ENCODE measurements around the gene INPP4B.
"Not testable (repeated sequence)": the region's sequence is repeated elsewhere in the genome, so short reads cannot be mapped to it uniquely, and the experiment has no call there.

Gene INPP4B

GRCh38 chr4:142402156-142402555 lies 443.9 kb downstream of the INPP4B start:
- Histone ChIP-seq H3K9ac (ENCODE audit: low read length) (no peak overlapping the region), H3K9me2 (ENCODE audit: low read depth, low read length) (no peaks in the 10 kb centered on the region), H3K4me2 (ENCODE audit: low read length) (no peak overlapping the region), H3K4me1 (ENCODE audit: insufficient read depth, low read length, severe bottlenecking) (no peaks in the 10 kb centered on the region), H3K27me3 (ENCODE audit: insufficient read depth, low read length) (no peaks in the 10 kb centered on the region), H3K4me3 (ENCODE audit: low read depth, low read length, poor library complexity, severe bottlenecking) (no peak overlapping the region), H3K36me3 (ENCODE audit: insufficient read depth, low read length) (no peaks in the 10 kb centered on the region), H4K20me1 (ENCODE audit: insufficient read depth, low read length) (no peaks in the 10 kb centered on the region), H3K79me2 (ENCODE audit: insufficient read depth, low read length) (no peaks in the 10 kb centered on the region), H3K27ac (ENCODE audit: low read depth, low read length, poor library complexity, severe bottlenecking) (no peak overlapping the region), H2AFZ (ENCODE audit: low read length) (no peak overlapping the region), H3K9me3 (ENCODE audit: low read length) (no peaks in the 10 kb centered on the region), H3F3A (ENCODE audit: insufficient read depth, low read length) (no peaks in the 10 kb centered on the region)
- TF ChIP-seq, protein P1, sequence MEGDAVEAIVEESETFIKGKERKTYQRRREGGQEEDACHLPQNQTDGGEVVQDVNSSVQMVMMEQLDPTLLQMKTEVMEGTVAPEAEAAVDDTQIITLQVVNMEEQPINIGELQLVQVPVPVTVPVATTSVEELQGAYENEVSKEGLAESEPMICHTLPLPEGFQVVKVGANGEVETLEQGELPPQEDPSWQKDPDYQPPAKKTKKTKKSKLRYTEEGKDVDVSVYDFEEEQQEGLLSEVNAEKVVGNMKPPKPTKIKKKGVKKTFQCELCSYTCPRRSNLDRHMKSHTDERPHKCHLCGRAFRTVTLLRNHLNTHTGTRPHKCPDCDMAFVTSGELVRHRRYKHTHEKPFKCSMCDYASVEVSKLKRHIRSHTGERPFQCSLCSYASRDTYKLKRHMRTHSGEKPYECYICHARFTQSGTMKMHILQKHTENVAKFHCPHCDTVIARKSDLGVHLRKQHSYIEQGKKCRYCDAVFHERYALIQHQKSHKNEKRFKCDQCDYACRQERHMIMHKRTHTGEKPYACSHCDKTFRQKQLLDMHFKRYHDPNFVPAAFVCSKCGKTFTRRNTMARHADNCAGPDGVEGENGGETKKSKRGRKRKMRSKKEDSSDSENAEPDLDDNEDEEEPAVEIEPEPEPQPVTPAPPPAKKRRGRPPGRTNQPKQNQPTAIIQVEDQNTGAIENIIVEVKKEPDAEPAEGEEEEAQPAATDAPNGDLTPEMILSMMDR (IDR thresholded peaks at IDR 0.05; ENCODE audit: low read length) = no peak
- TF ChIP-seq EZH2 (IDR thresholded peaks at IDR 0.05; ENCODE audit: borderline replicate concordance, low read length) = no peak

DNA sequence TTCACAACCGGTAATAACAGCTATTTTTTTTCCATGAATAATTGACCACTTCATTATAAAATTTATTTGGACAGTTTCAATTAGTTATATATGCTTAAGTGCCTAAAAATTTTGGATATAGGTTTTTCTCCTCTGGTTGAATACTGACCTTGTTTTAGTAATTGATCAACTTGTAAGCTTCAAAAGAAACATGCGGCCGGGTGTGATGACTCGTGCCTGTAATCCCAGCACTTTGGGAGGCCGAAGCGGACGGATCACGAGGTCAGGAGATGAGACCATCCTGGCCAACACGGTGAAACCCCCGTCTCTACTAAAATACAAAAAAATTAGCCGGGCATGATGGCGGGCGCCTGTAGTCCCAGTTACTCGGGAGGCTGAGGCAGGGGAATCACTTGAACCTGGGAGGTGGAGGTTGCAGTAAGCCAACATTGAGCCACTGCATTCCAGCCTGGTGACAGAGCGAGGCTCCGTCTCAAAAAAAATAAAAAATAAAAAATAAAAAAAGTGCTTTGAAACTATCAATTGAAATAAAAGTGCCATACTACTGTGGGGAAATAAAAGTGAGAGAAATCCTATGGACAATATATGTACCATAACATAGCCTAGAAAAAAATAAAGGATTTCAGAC lies 448.6 kb downstream of the INPP4B start:
- not testable (repeated sequence) for H3K36me3 ChIP-seq (ENCODE audit: insufficient read depth, low read length); H3K9me3 ChIP-seq (ENCODE audit: low read length)

DNA sequence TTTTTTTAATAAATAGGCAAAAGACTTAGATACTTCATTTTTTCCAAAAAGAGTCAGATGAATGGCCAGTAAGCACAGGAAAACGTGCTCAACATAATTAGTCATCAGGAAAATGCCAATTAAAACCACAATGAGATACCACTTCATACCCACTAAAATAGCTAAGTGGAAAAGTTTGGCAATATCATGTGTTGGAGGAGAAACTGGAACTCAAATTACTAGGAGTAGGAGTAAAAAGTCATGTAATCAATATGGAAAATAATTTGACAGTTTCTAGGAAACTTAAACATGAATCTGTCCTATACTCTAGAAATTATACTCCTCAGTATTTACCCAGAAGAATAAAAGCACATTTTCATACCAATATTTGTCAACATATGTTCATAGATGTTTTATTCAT lies 449.8 kb downstream of the INPP4B start:
- no peaks in the 10 kb centered on the region for H3K9me2 ChIP-seq (ENCODE audit: low read depth, low read length)
- H3K4me3 ChIP-seq (ENCODE audit: low read depth, low read length, poor library complexity, severe bottlenecking) = no peak overlapping the region
- H3K79me2 ChIP-seq (ENCODE audit: insufficient read depth, low read length) = no peaks in the 10 kb centered on the region
- H3F3A ChIP-seq (ENCODE audit: insufficient read depth, low read length) = no peaks in the 10 kb centered on the region
- H2AFZ ChIP-seq (ENCODE audit: low read length) = no peak overlapping the region
- H3K4me2 ChIP-seq (ENCODE audit: low read length) = no peak overlapping the region
- no peaks in the 10 kb centered on the region for H4K20me1 ChIP-seq (ENCODE audit: insufficient read depth, low read length)
- no peak for TF ChIP-seq EZH2 (IDR thresholded peaks at IDR 0.05; ENCODE audit: borderline replicate concordance, low read length)
- TF ChIP-seq, protein P1 (IDR thresholded peaks at IDR 0.05; ENCODE audit: low read length) = no peak
- no peaks in the 10 kb centered on the region for H3K27me3 ChIP-seq (ENCODE audit: insufficient read depth, low read length)
- no peak overlapping the region for H3K27ac ChIP-seq (ENCODE audit: low read depth, low read length, poor library complexity, severe bottlenecking)
- H3K9ac ChIP-seq (ENCODE audit: low read length) = no peak overlapping the region
- no peaks in the 10 kb centered on the region for H3K4me1 ChIP-seq (ENCODE audit: insufficient read depth, low read length, severe bottlenecking)
- no peaks in the 10 kb centered on the region for H3K9me3 ChIP-seq (ENCODE audit: low read length)
- no peaks in the 10 kb centered on the region for H3K36me3 ChIP-seq (ENCODE audit: insufficient read depth, low read length)

More for the DNA sequence above, 448.6 kb downstream of the INPP4B start:
- H3K9me2 ChIP-seq (ENCODE audit: low read depth, low read length); H3K27ac ChIP-seq (ENCODE audit: low read depth, low read length, poor library complexity, severe bottlenecking); H3K79me2 ChIP-seq (ENCODE audit: insufficient read depth, low read length); H3K4me3 ChIP-seq (ENCODE audit: low read depth, low read length, poor library complexity, severe bottlenecking); H3F3A ChIP-seq (ENCODE audit: insufficient read depth, low read length); H3K27me3 ChIP-seq (ENCODE audit: insufficient read depth, low read length); H3K9ac ChIP-seq (ENCODE audit: low read length); H2AFZ ChIP-seq (ENCODE audit: low read length); H3K4me2 ChIP-seq (ENCODE audit: low read length); H3K4me1 ChIP-seq (ENCODE audit: insufficient read depth, low read length, severe bottlenecking); H4K20me1 ChIP-seq (ENCODE audit: insufficient read depth, low read length): not testable (repeated sequence)

GRCh38 chr4:142393127-142393526 lies 453.0 kb downstream of the INPP4B start:
- H3K9me3 ChIP-seq (ENCODE audit: low read length) = no peaks in the 10 kb centered on the region
- H4K20me1 ChIP-seq (ENCODE audit: insufficient read depth, low read length) = no peaks in the 10 kb centered on the region
- H2AFZ ChIP-seq (ENCODE audit: low read length) = no peak overlapping the region
- H3K9me2 ChIP-seq (ENCODE audit: low read depth, low read length) = no peaks in the 10 kb centered on the region
- no peaks in the 10 kb centered on the region for H3K4me1 ChIP-seq (ENCODE audit: insufficient read depth, low read length, severe bottlenecking)
- H3K27me3 ChIP-seq (ENCODE audit: insufficient read depth, low read length) = no peaks in the 10 kb centered on the region
- H3K4me2 ChIP-seq (ENCODE audit: low read length) = no peak overlapping the region
- H3K36me3 ChIP-seq (ENCODE audit: insufficient read depth, low read length) = no peaks in the 10 kb centered on the region
- no peak overlapping the region for H3K27ac ChIP-seq (ENCODE audit: low read depth, low read length, poor library complexity, severe bottlenecking)
- H3F3A ChIP-seq (ENCODE audit: insufficient read depth, low read length) = no peaks in the 10 kb centered on the region
- H3K79me2 ChIP-seq (ENCODE audit: insufficient read depth, low read length) = no peaks in the 10 kb centered on the region
- H3K9ac ChIP-seq (ENCODE audit: low read length) = no peak overlapping the region
- TF ChIP-seq EZH2 (IDR thresholded peaks at IDR 0.05; ENCODE audit: borderline replicate concordance, low read length) = no peak
- TF ChIP-seq, protein P1 (IDR thresholded peaks at IDR 0.05; ENCODE audit: low read length) = no peak
- no peak overlapping the region for H3K4me3 ChIP-seq (ENCODE audit: low read depth, low read length, poor library complexity, severe bottlenecking)
